Measurements from ENCODE around the gene NANS.
"Not testable (repeated sequence)": the region's sequence is repeated elsewhere in the genome, so short reads cannot be mapped to it uniquely, and the experiment has no call there.

Gene NANS

GRCh38 chr9:98039607-98040017 is 16.9 kb upstream of the NANS start:
- DNase-seq: no peak

DNA sequence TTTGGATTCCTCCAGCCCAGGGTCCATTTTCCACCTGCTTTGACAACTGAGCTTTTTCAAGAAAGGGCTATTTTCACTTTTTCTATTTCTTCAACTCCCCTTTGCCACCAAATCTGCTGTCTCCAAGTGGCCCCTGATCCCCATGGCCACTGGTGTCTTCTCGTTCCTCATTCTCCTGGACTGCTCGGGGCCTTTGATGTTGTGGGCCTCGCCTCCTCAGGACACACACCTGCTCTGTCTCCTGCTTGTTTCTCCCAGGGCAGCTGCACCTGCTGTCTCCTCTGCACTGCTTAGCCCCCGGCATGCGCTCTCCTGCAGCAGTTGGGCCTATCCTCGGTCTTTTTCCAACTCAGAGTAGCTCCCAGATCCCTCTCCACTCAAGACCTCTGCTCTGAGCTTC is 16.3 kb upstream of the NANS start:
- DNase-seq: no peak

GRCh38 chr9:98043915-98044314 is 12.6 kb upstream of the NANS start:
- no peak for DNase-seq

DNA sequence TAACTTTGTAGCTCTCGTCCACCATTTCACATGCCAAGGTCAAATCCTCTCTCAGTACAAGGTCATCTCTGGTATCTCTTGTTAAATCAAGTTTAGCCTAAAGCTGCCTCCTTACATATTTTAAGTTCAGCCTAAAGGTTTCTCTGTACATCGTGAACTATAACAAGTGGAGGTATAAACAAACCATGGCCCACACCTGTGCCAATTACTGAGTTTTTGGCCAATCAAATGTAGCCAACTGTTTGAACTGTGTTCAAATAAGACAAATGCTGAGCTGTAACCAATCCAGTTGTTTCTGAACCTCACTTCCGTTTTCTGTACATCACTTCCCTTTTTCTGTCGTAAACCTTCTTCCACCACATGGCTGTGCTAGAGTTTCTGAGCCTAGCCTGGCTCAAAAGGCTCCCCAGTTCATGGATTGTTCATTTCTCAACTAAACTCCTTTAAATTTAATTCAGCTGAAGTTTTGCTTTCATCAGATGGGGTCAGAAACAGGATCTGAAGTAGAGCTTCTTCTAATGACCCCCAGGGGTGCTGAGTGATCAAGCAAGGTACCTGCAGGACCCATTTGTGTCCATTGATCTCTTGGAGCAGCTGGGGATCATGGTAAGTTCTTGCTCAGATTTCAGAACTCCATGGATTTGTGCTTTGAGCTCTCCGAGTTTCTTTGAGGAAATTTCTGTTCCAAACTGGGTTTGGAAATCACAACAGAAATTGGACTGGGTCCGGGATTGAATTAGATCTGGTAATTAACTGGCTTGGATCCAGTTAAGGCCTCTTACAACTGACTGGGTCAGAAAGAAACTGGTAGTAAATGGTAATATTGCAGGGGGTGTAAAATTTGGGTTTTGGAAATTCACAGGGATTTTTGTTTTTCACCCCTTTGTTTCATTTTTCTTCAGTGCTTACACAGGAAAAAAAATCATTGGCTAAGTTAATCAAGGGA is 11.0 kb upstream of the NANS start:
- DNase-seq: peak; percentile 3

DNA sequence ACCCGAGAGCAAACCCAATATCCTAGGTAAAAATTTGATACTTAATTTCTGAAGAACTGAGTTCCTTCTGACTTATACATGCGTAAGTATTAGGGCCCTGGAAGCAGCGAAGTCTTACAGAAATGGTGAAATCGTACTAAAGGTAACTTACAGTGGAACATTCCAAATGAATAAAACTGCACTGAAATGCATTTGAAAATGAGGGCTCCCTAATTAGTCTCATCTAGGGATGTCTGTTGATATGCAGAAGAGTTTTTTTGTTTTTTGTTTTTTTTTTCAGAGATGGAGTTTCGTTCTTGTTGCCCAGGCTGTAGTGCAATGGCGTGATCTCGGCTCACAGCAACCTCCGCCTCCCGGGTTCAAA is 10.4 kb upstream of the NANS start:
- DNase-seq: no peak

DNA sequence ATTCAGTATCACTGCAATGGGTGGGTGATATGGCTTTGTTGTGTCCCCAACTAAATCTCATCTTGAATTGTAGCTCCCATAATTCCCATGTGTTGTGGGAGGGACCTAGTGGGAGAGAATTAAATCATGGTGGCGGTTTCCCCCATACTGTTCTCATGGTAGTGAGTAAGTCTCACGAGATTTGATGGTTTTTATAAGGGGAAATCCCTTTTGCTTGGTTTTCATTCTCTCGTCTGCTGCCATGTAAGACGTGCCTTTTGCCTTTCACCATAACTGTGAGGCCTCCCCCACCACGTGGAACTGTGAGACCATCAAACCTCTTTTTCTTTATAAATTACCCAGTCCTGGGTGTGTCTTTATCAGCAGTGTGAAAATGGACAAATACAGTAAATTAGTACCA is 9.5 kb upstream of the NANS start:
- no peak for DNase-seq

GRCh38 chr9:98049288-98050072 is 7.1 kb upstream of the NANS start:
- no peak for DNase-seq

DNA sequence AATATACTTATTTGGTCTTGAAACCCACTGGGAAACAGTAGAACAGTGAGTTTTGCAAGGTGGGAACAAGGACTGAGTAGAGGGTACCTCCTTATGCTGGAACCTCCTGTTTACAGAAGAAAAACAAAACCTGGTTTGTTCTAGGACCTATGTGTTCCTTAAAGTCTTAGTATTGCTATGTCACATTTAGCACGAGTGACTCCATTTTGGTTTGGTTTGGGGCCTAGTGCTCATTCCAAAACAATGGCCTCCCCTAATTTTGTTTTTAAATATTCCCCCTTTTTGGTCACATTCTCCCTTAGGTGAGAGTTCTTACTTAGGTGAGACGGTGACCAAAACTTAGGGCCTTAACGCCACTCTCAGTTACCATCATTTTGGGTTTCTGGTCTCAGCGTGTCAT is 6.2 kb upstream of the NANS start:
- no peak for DNase-seq

DNA sequence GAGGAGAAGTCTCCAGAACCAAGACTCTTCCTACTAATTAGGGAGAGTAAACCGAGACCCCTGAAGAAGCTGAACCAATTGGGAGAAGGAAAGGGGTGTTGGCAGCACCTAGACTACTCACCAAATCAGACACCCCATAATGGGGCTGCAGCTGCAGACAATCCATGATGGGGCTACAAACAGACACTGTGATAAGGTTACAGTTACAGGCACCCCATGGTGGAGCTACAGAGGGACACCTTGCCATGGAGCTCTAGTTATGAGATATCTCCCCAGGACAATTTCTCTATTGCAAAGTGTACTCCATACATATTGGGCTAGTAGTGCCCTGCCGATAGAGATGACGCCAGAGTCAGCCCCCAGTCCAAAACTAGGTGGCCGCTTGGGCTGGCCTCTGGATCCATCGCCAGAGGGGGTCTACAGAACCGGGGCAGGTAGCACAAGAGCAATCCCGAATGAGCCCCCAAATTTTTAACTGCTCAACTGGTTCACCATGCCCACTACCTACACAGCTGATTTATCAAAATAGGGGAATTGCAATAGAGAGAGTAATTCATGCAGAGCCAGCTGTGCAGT is 2.1 kb upstream of the NANS start:
- no peak for DNase-seq

DNA sequence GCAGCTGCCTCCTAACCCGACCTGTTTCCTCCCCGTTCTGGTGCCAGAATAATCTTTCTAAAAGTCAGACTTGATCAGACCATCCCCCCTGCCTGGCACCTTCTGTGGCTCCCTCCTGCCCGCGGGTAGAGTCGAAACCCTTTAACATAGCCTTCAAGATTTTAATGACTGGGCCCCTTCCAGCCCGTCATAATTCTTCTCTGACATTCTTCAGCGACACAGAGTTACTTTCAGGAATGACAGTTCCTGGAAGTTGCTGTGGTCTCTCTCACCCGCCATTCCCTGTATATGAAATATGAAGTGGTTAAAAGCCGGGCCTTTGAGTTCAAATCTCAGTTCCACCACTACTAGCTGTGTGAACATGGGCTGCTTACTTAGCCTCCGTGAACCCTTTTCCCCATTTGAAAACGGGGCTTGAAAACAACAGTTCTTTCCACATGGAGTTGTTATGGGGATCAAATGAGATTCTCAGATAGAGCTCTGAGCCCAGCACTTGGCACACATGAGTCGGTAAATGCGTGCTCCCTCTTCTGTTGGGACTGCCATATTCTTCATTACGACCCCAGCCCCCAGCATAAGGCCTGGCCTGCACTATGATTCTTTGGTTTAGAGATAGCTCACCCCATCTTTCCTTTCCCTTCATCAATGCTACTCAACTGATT is 737 bp downstream of the NANS start:
- no peak for DNase-seq

- DNase-seq: no peak
Measured at GRCh38 chr9:98062161-98062560, 5.6 kb downstream of the NANS start.

- DNase-seq: no peak
Measured at GRCh38 chr9:98064623-98065392, 8.3 kb downstream of the NANS start.

DNA sequence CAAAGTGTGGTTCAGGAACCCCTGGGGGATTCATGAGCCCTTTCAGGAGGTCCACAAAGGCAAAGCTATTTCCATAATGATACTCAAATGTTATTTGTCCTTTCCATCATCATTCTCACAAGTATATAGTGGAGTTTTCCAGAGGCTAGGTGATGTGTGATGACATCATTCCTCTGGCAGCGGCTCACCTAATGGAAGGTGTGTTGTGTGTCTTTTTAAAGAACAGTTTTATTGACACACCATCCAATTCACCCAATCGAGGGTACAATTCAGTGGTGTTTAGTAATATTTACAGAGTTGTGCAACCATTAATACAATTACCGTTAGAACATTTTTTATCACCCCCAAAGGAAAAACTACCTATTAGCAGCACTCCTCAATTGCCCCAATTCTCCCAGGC is 9.7 kb downstream of the NANS start:
- no peak for DNase-seq

DNA sequence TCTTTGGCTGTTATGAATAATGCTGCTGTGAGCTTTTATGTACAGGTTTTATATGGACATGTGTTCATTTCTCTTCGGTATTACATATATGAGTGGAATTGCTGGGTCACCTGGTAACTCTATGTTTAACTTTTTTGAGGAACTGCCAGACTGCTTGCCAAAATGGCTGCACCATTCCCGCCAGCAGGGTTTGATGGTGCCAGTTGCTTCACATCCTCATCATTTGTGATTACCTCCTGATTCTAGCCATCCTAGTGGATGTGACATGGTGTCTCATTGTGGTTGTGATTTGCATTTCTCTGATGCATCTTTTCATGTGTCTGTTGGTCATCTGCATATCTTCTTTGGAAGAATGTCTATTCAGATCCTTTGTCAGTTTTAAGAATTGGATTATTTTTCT is 10.7 kb downstream of the NANS start:
- no peak for DNase-seq

DNA sequence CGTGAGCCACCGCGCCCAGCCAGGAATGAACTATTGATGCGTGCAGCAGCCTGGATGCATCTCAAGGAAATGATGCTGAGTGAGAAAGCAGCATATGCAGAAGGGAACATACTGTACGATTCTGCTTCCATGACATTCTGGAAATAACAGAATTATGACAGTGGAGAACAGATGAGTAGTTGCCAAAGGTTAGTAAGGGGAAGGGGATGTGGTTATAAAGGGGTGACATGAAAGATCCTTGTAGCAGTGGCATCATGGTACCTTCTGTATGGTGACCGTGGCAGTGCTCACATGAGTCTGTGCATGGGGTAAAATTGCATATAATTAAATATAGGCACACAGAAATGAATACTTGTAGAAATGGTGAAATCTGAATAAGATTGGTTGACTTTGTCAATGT is 13.0 kb downstream of the NANS start:
- no peak for DNase-seq

DNA sequence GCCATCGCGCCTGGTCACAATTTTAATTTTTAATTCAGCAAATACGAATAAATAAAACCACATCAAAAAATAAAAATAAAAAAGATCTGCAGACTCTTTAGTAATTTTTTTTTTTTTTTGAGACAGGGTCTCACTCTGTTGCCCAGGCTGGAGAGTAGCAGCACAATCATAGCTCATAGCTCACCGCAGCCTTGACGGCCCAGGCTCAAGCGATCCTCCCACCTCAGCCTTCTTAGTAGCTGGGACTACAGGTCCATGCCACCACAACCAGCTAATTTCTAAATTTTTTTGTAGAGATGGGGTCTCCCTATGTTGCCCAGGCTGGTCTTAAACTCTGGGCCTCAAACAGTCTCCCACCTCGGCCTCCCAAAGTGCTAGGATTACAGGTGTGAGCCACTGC is 14.2 kb downstream of the NANS start:
- no peak for DNase-seq

GRCh38 chr9:98071737-98072136 is 15.2 kb downstream of the NANS start:
- no peak for DNase-seq

DNA sequence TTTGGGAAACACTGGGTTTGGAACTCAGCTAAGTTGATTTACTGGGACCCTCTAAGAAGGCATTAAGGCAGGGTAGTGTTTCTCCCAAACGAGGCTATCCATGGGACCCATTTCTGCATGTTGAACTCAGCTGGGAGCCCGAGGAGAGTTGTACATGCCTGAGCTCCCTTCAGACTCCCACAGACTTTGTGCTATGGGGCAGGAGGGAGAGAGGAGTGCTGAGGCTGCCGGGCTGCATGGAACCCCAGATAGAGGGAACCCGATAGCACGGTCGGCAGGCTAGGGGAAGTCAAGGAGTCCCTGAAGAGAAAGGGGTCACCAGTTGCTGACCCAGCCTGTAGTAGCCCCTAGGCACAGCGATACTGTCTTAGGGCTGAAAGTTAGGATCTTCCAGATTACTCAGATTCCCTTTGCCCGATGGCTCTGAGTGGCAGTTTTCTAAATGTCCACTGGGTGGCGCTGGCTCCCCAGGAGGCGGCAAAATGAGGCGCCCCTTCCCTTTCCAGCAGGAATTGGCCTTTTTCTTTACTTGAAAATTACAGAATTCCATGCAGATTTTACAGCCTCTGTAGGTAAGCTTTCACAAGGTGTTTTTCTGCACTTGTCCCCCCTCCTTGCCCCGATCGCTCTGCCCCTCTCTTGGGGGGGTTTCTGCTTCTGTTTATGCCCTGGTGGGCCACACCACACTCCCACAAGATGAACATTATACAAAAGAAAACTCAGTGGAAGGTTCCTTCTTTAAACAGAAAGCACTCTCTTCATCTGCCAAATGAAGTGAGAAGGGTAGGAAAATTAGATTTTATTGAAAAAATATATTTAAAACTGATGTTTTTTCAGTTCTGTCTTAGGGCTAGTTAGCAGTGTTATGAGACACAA is 17.8 kb downstream of the NANS start:
- DNase-seq: peak; percentile 66

GRCh38 chr9:98075332-98075805 is 18.8 kb downstream of the NANS start:
- no peak for DNase-seq

GRCh38 chr9:98076514-98076890 is 20.0 kb downstream of the NANS start:
- DNase-seq: not testable (repeated sequence)

GRCh38 chr9:98078895-98079294 is 22.4 kb downstream of the NANS start:
- DNase-seq: no peak

Measured in T-helper 9 cell (primary cell).